HepG2 (cell line): ENCODE measurements around the gene XRN1. TPM values are rescaled to one million over a fixed set of nuclear protein-coding genes. Genes with fewer than 3 reads are reported as not detected.

Experiments
- ATM ChIP-seq: fragments of 450-650 bp; IDR thresholded peaks from 2 replicates; pipeline ENCODE4 v1.7.1; 2017; ENCODE audit warnings: mild to moderate bottlenecking, borderline replicate concordance
- CBFB ChIP-seq: sonication (generic); formaldehyde crosslinking; IDR thresholded peaks from 2 replicates; pipeline ENCODE4 v1.4.0; 2020; ENCODE audit warnings: missing genetic modification reagents
- FOXK1 ChIP-seq: sonication (generic); formaldehyde crosslinking; IDR thresholded peaks from 2 replicates; pipeline ENCODE4 v1.4.0; 2020; ENCODE audit warnings: low read depth, missing genetic modification reagents, borderline replicate concordance
- GATAD1 ChIP-seq: IDR thresholded peaks from 2 replicates; pipeline ENCODE4 v1.6.1; 2016; ENCODE audit warnings: missing genetic modification reagents, missing compliant biosample characterization
- HNRNPL ChIP-seq: fragments of 200-400 bp; formaldehyde crosslinking; IDR thresholded peaks from 2 replicates; pipeline ENCODE4 v1.6.1; 2017; ENCODE audit warnings: mild to moderate bottlenecking, low read depth, low read length
- IKZF4 ChIP-seq: sonication (generic); formaldehyde crosslinking; IDR thresholded peaks from 2 replicates; pipeline ENCODE4 v1.5.1; 2020; ENCODE audit warnings: borderline replicate concordance, mild to moderate bottlenecking, low read depth, missing genetic modification reagents; ENCODE audit errors: not compliant biosample characterization
- MED13 ChIP-seq: sonication (generic); formaldehyde crosslinking; IDR thresholded peaks from 2 replicates; pipeline ENCODE4 v1.5.0; 2020; ENCODE audit warnings: missing genetic modification reagents
- NKX3-1 ChIP-seq: sonication (generic); formaldehyde crosslinking; IDR thresholded peaks from 2 replicates; pipeline ENCODE4 v1.5.0; 2020; ENCODE audit warnings: missing genetic modification reagents
- SIN3B ChIP-seq: fragments of 150-350 bp; IDR thresholded peaks from 2 replicates; pipeline ENCODE4 v1.6.1; 2014; ENCODE audit warnings: low read length
- SOX13 ChIP-seq, 3 experiments: fragments of 450-650 bp in 1 of 3; sonication (generic) in 1 of 3; formaldehyde crosslinking in 1 of 3; IDR thresholded peaks in 2 of 3; conservative IDR thresholded peaks in 1 of 3; 2 replicates each; pipeline versions ENCODE4 v1.5.0 to v1.6.1; 2016 to 2020; ENCODE audit warnings: antibody characterized with exemption in 1 of 3, mild to moderate bottlenecking in 1 of 3, missing compliant biosample characterization in 1 of 3, missing genetic modification reagents in 1 of 3, moderate library complexity in 1 of 3
- TAF15 ChIP-seq: fragments of 200-400 bp; formaldehyde crosslinking; IDR thresholded peaks from one replicate; pipeline ENCODE4 v1.6.1; 2018; ENCODE audit warnings: mild to moderate bottlenecking, low read depth, low read length; ENCODE audit not compliant: poor library complexity, severe bottlenecking
- TEAD3 ChIP-seq: optimal IDR thresholded peaks from 2 replicates; pipeline ENCODE3; 2016; ENCODE audit warnings: borderline replicate concordance
- TFE3 ChIP-seq: IDR thresholded peaks from 2 replicates; pipeline ENCODE4 v1.6.1; 2016
- ZBED4 ChIP-seq: sonication (generic); formaldehyde crosslinking; IDR thresholded peaks from 2 replicates; pipeline ENCODE4 v1.4.0; 2020; ENCODE audit warnings: missing genetic modification reagents, borderline replicate concordance
- ZC3H13 ChIP-seq: sonication (generic); formaldehyde crosslinking; IDR thresholded peaks from 2 replicates; pipeline ENCODE4 v1.8.1; 2023; ENCODE audit warnings: mild to moderate bottlenecking, missing genetic modification reagents, moderate library complexity
- ZFP62 ChIP-seq: sonication (generic); formaldehyde crosslinking; IDR thresholded peaks from 2 replicates; pipeline ENCODE4 v1.4.0; 2020; ENCODE audit warnings: missing genetic modification reagents
- ZFX ChIP-seq: sonication (generic); formaldehyde crosslinking; IDR thresholded peaks from 2 replicates; pipeline ENCODE4 v1.4.0; 2020; ENCODE audit warnings: mild to moderate bottlenecking, low read depth, missing genetic modification reagents, moderate library complexity
- ZNF138 ChIP-seq: sonication (generic); formaldehyde crosslinking; IDR thresholded peaks from 2 replicates; pipeline ENCODE4 v1.5.0; 2020; ENCODE audit warnings: mild to moderate bottlenecking, low read depth, missing genetic modification reagents
- ZNF232 ChIP-seq: sonication (generic); formaldehyde crosslinking; IDR thresholded peaks from 2 replicates; pipeline ENCODE4 v1.4.0; 2020; ENCODE audit warnings: missing genetic modification reagents, borderline replicate concordance
- ZNF3 ChIP-seq: IDR thresholded peaks from 2 replicates; pipeline ENCODE4 v1.7.0; 2017; ENCODE audit warnings: inconsistent platforms
- ZNF615 ChIP-seq: sonication (generic); formaldehyde crosslinking; IDR thresholded peaks from 2 replicates; pipeline ENCODE4 v1.5.0; 2020; ENCODE audit warnings: mild to moderate bottlenecking, missing genetic modification reagents, borderline replicate concordance
- ZNF766 ChIP-seq: sonication (generic); formaldehyde crosslinking; IDR thresholded peaks from 2 replicates; pipeline ENCODE4 v1.5.0; 2020; ENCODE audit warnings: missing genetic modification reagents, borderline replicate concordance
- polyA plus RNA-seq, 8 experiments: library from polyadenylated mRNA; depleted of rRNA in 3 of 8; stranded (reverse) in 7 of 8; unstranded in 1 of 8; fragments of >200 nt; fragmentation: Illumina TruSeq in 4 of 8; extraction: Trizol in 4 of 8; gene quantifications; 2 replicates each; pipeline versions ENCODE4 v1.2.1 to v1.2.3, GENCODE V29; 2011 to 2016; ENCODE audit warnings: low read depth in 4 of 8, missing spikeins in 1 of 8, mixed read lengths in 1 of 8; ENCODE audit not compliant: insufficient read depth in 1 of 8
- total RNA-seq, 5 experiments: library from RNA; depleted of rRNA; stranded (reverse); fragments of >200 nt; fragmentation: Illumina TruSeq; extraction: Trizol; gene quantifications; 2 replicates each; pipeline ENCODE4 v1.2.3, GENCODE V29; 2016; ENCODE audit warnings: low read depth in 1 of 5

XRN1 gene
- total and polyA plus RNA-seq, 2 of the 13 experiments (the other 11 are each of a cell fraction or from before 2014, with no cell fraction given): 13.2 to 13.3 TPM

GRCh38 chr3:142447852-142448823 lies at the start of gene XRN1 (continued):
- TF ChIP-seq TFE3 (CRISPR knock-in tag) (no peak), ZFP62 (CRISPR knock-in tag) (no peak), HNRNPL (no peak), TEAD3 (CRISPR knock-in tag) (no peak), MED13 (no peak), NKX3-1 (CRISPR knock-in tag) (peak; percentile 58; the same call in 1 of the 2 replicates), ZNF766 (CRISPR knock-in tag) (no peak), GATAD1 (CRISPR knock-in tag) (peak; percentile 94), ZNF232 (no peak), ZC3H13 (CRISPR knock-in tag) (no peak), CBFB (CRISPR knock-in tag) (peak; percentile 79), FOXK1 (peak; percentile 86), TAF15 (no peak), ZFX (peak; percentile 87), ZNF138 (no peak), ZNF3 (no peak), ZBED4 (CRISPR knock-in tag) (0 out of 2 replicates have a peak, but pooled peaks have one; percentile 61), ATM (no peak), IKZF4 (CRISPR knock-in tag) (peak; percentile 49), ZNF615 (CRISPR knock-in tag) (0 out of 2 replicates have a peak, but pooled peaks have one; percentile 84), SOX13 (IDR thresholded peaks at IDR 0.05) (no peak), SOX13 (CRISPR knock-in tag; conservative IDR thresholded peaks at IDR 0.05 in 1 of 2, IDR thresholded peaks at IDR 0.05 in 1 of 2) (peak in 1 of 2 experiments; percentile 53; a peak in 1 of 4 replicates), SIN3B (peak; percentile 74; the same call in 1 of the 2 replicates)
